GM23338 (cell line): ENCODE data around the gene SEMA6D. TPM values are rescaled to one million over a fixed set of nuclear protein-coding genes. Genes with fewer than 3 reads are reported as not detected.

ENCODE experiments used
- ATAC-seq: fragments of 200-7000 bp; cut with Tn5 transposase; 3 replicates; pipeline ENCODE4 v1.9.1; 2020
- DNase-seq: peaks from one replicate; pipeline ENCODE4 v3.0.0-alpha.2; 2015; ENCODE audit warnings: low spot score
- H2AFZ ChIP-seq: fragments of 200-600 bp; sonication (generic); 2 replicates; pipeline ENCODE4 v1.8.0; 2016; ENCODE audit warnings: antibody characterized with exemption, mild to moderate bottlenecking, moderate library complexity
- H3F3A ChIP-seq: fragments of 200-600 bp; sonication (generic); replicated peaks from 2 replicates; pipeline ENCODE4 v1.8.0; 2017; ENCODE audit warnings: antibody characterized with exemption, mixed run types, low read depth
- H3K27ac ChIP-seq: fragments of 200-600 bp; sonication (generic); 2 replicates; pipeline ENCODE4 v1.6.1; 2016; ENCODE audit warnings: low read depth
- H3K27me3 ChIP-seq: fragments of 200-600 bp; sonication (generic); 2 replicates; pipeline ENCODE4 v1.8.0; 2016; ENCODE audit warnings: mild to moderate bottlenecking, mixed run types, moderate library complexity; ENCODE audit not compliant: insufficient read depth
- H3K36me3 ChIP-seq: fragments of 200-600 bp; sonication (generic); 2 replicates; pipeline ENCODE4 v1.8.0; 2016; ENCODE audit warnings: mild to moderate bottlenecking; ENCODE audit not compliant: insufficient read depth
- H3K4me1 ChIP-seq: fragments of 200-600 bp; sonication (generic); 2 replicates; pipeline ENCODE4 v1.8.0; 2016; ENCODE audit warnings: mild to moderate bottlenecking, moderate library complexity; ENCODE audit not compliant: insufficient read depth
- H3K4me2 ChIP-seq: fragments of 200-600 bp; sonication (generic); 2 replicates; pipeline ENCODE4 v1.7.1; 2017; ENCODE audit warnings: mixed run types
- H3K4me3 ChIP-seq: fragments of 200-600 bp; sonication (generic); 2 replicates; pipeline ENCODE4 v1.6.1; 2016; ENCODE audit warnings: mixed run types
- H3K79me2 ChIP-seq: fragments of 200-600 bp; sonication (generic); replicated peaks from 2 replicates; pipeline ENCODE4 v1.8.0; 2017; ENCODE audit warnings: mild to moderate bottlenecking; ENCODE audit not compliant: insufficient read depth
- H3K9me2 ChIP-seq: fragments of 200-600 bp; sonication (generic); 2 replicates; pipeline ENCODE4 v1.8.0; 2017; ENCODE audit not compliant: insufficient read depth
- H4K20me1 ChIP-seq: fragments of 200-600 bp; sonication (generic); replicated peaks from 2 replicates; pipeline ENCODE4 v1.8.0; 2017; ENCODE audit warnings: mild to moderate bottlenecking; ENCODE audit not compliant: insufficient read depth
- H3K27ac Mint-ChIP-seq: 2 replicates; pipeline ENCODE4 v1.8.0; 2020; ENCODE audit warnings: inconsistent platforms, mild to moderate bottlenecking, moderate library complexity, mixed read lengths
- H3K27me3 Mint-ChIP-seq: 3 replicates; pipeline ENCODE4 v1.8.0; 2022; ENCODE audit warnings: low read depth, mild to moderate bottlenecking, moderate library complexity, mixed read lengths, inconsistent platforms; ENCODE audit not compliant: insufficient read depth, poor library complexity
- H3K36me3 Mint-ChIP-seq: 3 replicates; pipeline ENCODE4 v1.8.0; 2021; ENCODE audit warnings: low read depth, mild to moderate bottlenecking, inconsistent platforms, moderate library complexity, mixed read lengths
- H3K4me1 Mint-ChIP-seq: 3 replicates; pipeline ENCODE4 v1.8.0; 2020; ENCODE audit warnings: mild to moderate bottlenecking, inconsistent platforms, mixed read lengths
- H3K4me3 Mint-ChIP-seq: 3 replicates; pipeline ENCODE4 v1.8.0; 2021; ENCODE audit warnings: moderate library complexity, mild to moderate bottlenecking, inconsistent platforms, mixed read lengths
- H3K9me3 Mint-ChIP-seq: 3 replicates; pipeline ENCODE4 v1.8.0; 2020; ENCODE audit warnings: moderate library complexity, mild to moderate bottlenecking, inconsistent platforms, mixed read lengths
- CREB1 ChIP-seq: fragments of 250-450 bp; sonication (Bioruptor Pico); IDR thresholded peaks from 2 replicates; pipeline ENCODE4 v1.5.0; 2020; ENCODE audit warnings: low read depth, mild to moderate bottlenecking, moderate library complexity
- CTCF ChIP-seq, 2 experiments: fragments of 200-600 bp in 1 of 2; sonication (generic) in 1 of 2; conservative IDR thresholded peaks; 2 replicates each; pipeline versions ENCODE4 v1.5.1 to v1.6.1; 2016 to 2017; ENCODE audit warnings: antibody characterized with exemption in 2 of 2, low read depth in 2 of 2, mild to moderate bottlenecking in 2 of 2, moderate library complexity in 1 of 2
- EZH2 ChIP-seq: fragments of 200-600 bp; sonication (generic); IDR thresholded peaks from one replicate; pipeline ENCODE4 v1.8.0; 2017; ENCODE audit warnings: antibody characterized with exemption, mild to moderate bottlenecking, low read depth; ENCODE audit not compliant: unreplicated experiment
- EZH2phosphoT487 ChIP-seq: fragments of 200-600 bp; sonication (generic); IDR thresholded peaks from one replicate; pipeline ENCODE4 v1.8.1; 2018; ENCODE audit warnings: antibody characterized with exemption; ENCODE audit not compliant: unreplicated experiment
- JUNB ChIP-seq: IDR thresholded peaks from one replicate; pipeline ENCODE4 v1.6.1; 2016; ENCODE audit warnings: antibody characterized with exemption; ENCODE audit not compliant: unreplicated experiment
- NANOG ChIP-seq: IDR thresholded peaks from 2 replicates; pipeline ENCODE4 v1.6.1; 2016; ENCODE audit warnings: antibody characterized with exemption, borderline replicate concordance
- POLR2AphosphoS5 ChIP-seq: IDR thresholded peaks from 2 replicates; pipeline ENCODE4 v1.6.1; 2016; ENCODE audit warnings: antibody characterized with exemption, low read depth
- REST ChIP-seq: IDR thresholded peaks from one replicate; pipeline ENCODE4 v1.6.1; 2018; ENCODE audit warnings: antibody characterized with exemption; ENCODE audit not compliant: unreplicated experiment
- STAT1 ChIP-seq: IDR thresholded peaks from one replicate; pipeline ENCODE4 v1.6.1; 2016; ENCODE audit warnings: antibody characterized with exemption; ENCODE audit not compliant: unreplicated experiment
- ZNF114 ChIP-seq: fragments of 250-450 bp; sonication (Bioruptor Pico); IDR thresholded peaks from 2 replicates; pipeline ENCODE4 v1.5.0; 2020; ENCODE audit warnings: mild to moderate bottlenecking, moderate library complexity
- ZNF331 ChIP-seq: fragments of 250-450 bp; sonication (Bioruptor Pico); IDR thresholded peaks from 2 replicates; pipeline ENCODE4 v1.5.0; 2020; ENCODE audit warnings: low read depth, mild to moderate bottlenecking, moderate library complexity
- polyA plus RNA-seq: library from polyadenylated mRNA; unstranded; fragments of >200 nt; fragmentation: Nextera tagmentation; extraction: Ambion mirVana; gene quantifications from 2 replicates; pipeline ENCODE4 v1.2.1, GENCODE V29; 2016
- total RNA-seq: library from RNA; depleted of rRNA; stranded (reverse); fragments of >200 nt; shearing (Covaris generic); gene quantifications from 2 replicates; pipeline ENCODE4 v1.2.3, GENCODE V29; 2014
- TF ChIP-seq, protein P1 (sequence below): IDR thresholded peaks from 2 replicates; pipeline ENCODE4 v1.6.1; 2016; ENCODE audit warnings: antibody characterized with exemption
- TF ChIP-seq, protein P2 (sequence below): fragments of 250-450 bp; sonication (Bioruptor Pico); IDR thresholded peaks from 2 replicates; pipeline ENCODE4 v1.5.0; 2020; ENCODE audit warnings: mild to moderate bottlenecking, moderate library complexity

The SEMA6D gene
- total and polyA plus RNA-seq, 2 experiments from 2014 or later = 0.37 to 0.97 TPM

DNA sequence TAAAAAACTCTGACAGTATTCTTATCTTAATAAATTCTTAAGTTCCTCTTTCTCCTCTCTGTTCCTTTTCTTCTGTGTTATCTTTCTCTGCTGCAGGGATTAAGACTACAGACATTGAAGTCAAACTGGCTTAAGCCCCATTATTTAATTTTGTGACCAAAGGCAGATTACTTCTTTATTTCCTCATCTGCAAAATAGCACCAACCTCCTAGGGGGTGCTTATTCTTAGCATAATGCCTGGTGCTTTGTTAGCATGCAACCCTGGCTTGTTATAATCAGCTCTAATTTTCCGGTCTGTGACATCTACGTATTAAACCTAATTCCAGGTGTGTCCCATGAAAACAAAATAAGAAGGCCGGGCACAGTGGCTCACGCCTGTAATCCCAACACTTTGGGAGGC is 23.8 kb downstream of the SEMA6D start (continued):
- TF ChIP-seq NANOG (no peak), STAT1 (no peak), EZH2phosphoT487 (no peak), POLR2AphosphoS5 (no peak), ZNF331 (no peak)

- H3K27ac Mint-ChIP-seq = no peak overlapping the region
- peaks cover 27% of the 10 kb centered on the region for H3K4me1 Mint-ChIP-seq
- H3K4me3 Mint-ChIP-seq = no peak overlapping the region
- no peaks in the 10 kb centered on the region for H3K36me3 Mint-ChIP-seq
- TF ChIP-seq, protein P1, sequence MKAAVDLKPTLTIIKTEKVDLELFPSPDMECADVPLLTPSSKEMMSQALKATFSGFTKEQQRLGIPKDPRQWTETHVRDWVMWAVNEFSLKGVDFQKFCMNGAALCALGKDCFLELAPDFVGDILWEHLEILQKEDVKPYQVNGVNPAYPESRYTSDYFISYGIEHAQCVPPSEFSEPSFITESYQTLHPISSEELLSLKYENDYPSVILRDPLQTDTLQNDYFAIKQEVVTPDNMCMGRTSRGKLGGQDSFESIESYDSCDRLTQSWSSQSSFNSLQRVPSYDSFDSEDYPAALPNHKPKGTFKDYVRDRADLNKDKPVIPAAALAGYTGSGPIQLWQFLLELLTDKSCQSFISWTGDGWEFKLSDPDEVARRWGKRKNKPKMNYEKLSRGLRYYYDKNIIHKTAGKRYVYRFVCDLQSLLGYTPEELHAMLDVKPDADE = no peak
- no peak for TF ChIP-seq ZNF114 (CRISPR knock-in tag)
- TF ChIP-seq ZNF331 = no peak
- TF ChIP-seq NANOG = no peak
- TF ChIP-seq JUNB = no peak
- TF ChIP-seq REST = no peak
- TF ChIP-seq EZH2phosphoT487 = no peak
- no peak for TF ChIP-seq POLR2AphosphoS5
- no peak for TF ChIP-seq STAT1
- TF ChIP-seq, protein P2, sequence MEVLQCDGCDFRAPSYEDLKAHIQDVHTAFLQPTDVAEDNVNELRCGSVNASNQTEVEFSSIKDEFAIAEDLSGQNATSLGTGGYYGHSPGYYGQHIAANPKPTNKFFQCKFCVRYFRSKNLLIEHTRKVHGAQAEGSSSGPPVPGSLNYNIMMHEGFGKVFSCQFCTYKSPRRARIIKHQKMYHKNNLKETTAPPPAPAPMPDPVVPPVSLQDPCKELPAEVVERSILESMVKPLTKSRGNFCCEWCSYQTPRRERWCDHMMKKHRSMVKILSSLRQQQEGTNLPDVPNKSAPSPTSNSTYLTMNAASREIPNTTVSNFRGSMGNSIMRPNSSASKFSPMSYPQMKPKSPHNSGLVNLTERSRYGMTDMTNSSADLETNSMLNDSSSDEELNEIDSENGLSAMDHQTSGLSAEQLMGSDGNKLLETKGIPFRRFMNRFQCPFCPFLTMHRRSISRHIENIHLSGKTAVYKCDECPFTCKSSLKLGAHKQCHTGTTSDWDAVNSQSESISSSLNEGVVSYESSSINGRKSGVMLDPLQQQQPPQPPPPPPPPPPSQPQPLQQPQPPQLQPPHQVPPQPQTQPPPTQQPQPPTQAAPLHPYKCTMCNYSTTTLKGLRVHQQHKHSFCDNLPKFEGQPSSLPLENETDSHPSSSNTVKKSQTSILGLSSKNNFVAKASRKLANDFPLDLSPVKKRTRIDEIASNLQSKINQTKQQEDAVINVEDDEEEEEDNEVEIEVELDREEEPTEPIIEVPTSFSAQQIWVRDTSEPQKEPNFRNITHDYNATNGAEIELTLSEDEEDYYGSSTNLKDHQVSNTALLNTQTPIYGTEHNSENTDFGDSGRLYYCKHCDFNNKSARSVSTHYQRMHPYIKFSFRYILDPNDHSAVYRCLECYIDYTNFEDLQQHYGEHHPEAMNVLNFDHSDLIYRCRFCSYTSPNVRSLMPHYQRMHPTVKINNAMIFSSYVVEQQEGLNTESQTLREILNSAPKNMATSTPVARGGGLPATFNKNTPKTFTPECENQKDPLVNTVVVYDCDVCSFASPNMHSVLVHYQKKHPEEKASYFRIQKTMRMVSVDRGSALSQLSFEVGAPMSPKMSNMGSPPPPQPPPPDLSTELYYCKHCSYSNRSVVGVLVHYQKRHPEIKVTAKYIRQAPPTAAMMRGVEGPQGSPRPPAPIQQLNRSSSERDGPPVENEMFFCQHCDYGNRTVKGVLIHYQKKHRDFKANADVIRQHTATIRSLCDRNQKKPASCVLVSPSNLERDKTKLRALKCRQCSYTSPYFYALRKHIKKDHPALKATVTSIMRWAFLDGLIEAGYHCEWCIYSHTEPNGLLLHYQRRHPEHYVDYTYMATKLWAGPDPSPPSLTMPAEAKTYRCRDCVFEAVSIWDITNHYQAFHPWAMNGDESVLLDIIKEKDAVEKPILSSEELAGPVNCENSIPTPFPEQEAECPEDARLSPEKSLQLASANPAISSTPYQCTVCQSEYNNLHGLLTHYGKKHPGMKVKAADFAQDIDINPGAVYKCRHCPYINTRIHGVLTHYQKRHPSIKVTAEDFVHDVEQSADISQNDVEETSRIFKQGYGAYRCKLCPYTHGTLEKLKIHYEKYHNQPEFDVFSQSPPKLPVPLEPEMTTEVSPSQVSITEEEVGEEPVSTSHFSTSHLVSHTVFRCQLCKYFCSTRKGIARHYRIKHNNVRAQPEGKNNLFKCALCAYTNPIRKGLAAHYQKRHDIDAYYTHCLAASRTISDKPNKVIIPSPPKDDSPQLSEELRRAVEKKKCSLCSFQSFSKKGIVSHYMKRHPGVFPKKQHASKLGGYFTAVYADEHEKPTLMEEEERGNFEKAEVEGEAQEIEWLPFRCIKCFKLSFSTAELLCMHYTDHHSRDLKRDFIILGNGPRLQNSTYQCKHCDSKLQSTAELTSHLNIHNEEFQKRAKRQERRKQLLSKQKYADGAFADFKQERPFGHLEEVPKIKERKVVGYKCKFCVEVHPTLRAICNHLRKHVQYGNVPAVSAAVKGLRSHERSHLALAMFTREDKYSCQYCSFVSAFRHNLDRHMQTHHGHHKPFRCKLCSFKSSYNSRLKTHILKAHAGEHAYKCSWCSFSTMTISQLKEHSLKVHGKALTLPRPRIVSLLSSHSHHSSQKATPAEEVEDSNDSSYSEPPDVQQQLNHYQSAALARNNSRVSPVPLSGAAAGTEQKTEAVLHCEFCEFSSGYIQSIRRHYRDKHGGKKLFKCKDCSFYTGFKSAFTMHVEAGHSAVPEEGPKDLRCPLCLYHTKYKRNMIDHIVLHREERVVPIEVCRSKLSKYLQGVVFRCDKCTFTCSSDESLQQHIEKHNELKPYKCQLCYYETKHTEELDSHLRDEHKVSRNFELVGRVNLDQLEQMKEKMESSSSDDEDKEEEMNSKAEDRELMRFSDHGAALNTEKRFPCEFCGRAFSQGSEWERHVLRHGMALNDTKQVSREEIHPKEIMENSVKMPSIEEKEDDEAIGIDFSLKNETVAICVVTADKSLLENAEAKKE (CRISPR knock-in tag) = no peak
- no peak for TF ChIP-seq CTCF (conservative IDR thresholded peaks at IDR 0.05; ENCODE audit: low read depth in 2 of 2)
- TF ChIP-seq EZH2 = no peak
- TF ChIP-seq CREB1 (CRISPR knock-in tag) = no peak
- Histone ChIP-seq H3K4me3 (no peak overlapping the region), H3K27ac (no peak overlapping the region), H3K27me3 (peaks cover 50% of the 10 kb centered on the region), H3K36me3 (no peaks in the 10 kb centered on the region), H3K4me1 (peaks cover 22% of the 10 kb centered on the region), H3F3A (no peaks in the 10 kb centered on the region), H3K4me2 (peak overlapping the region; percentile 12; the same call in 1 of the 2 replicates), H4K20me1 (no peaks in the 10 kb centered on the region), H2AFZ (no peak overlapping the region), H3K79me2 (no peaks in the 10 kb centered on the region; the same call in 1 of the 2 replicates), H3K9me2 (0 out of 2 replicates have a peak, but pooled peaks cover 5% of the 10 kb centered on the region)
- H3K27me3 Mint-ChIP-seq = peaks cover 11% of the 10 kb centered on the region
- no peak; the same call in 2 of the 3 replicates for ATAC-seq
- no peak for DNase-seq
- peaks cover 2% of the 10 kb centered on the region; the same call in 2 of the 3 replicates for H3K9me3 Mint-ChIP-seq
Observed at GRCh38 chr15:47741907-47742306, 24.6 kb downstream of the SEMA6D start.
